ENCODE results near the gene GPR143.

GRCh38 chrX:9747644-9748043 is 18.0 kb downstream of the GPR143 start:
- TF ChIP-seq ZBED1 (IDR thresholded peaks at IDR 0.05): no peak
- no peak for TF ChIP-seq ZFX (CRISPR knock-in tag; IDR thresholded peaks at IDR 0.05)
- TF ChIP-seq NR1H2 (CRISPR knock-in tag; IDR thresholded peaks at IDR 0.05): no peak
- TF ChIP-seq CTCF (IDR thresholded peaks at IDR 0.05 in 2 of 3, conservative IDR thresholded peaks at IDR 0.05 in 1 of 3; ENCODE audit: insufficient read depth in 2 of 3, low read depth in 1 of 3, low read length in 3 of 3): no peak
- TF ChIP-seq EHMT2 (IDR thresholded peaks at IDR 0.05): no peak
- no peak for TF ChIP-seq EGR1 (conservative IDR thresholded peaks at IDR 0.05)
- no peak for TF ChIP-seq POLR2AphosphoS5 (IDR thresholded peaks at IDR 0.05; ENCODE audit: control insufficient read depth, insufficient read depth, low read depth, low read length)
- no peak for TF ChIP-seq SIN3A (IDR thresholded peaks at IDR 0.05; ENCODE audit: borderline replicate concordance in 2 of 2, control insufficient read depth in 1 of 2, low read depth in 2 of 2, low read length in 2 of 2)
- no peak for TF ChIP-seq CHD7 (IDR thresholded peaks at IDR 0.05; ENCODE audit: low read depth, low read length)
- no peak for TF ChIP-seq KAT7 (CRISPR knock-in tag; IDR thresholded peaks at IDR 0.05; ENCODE audit: borderline replicate concordance)
- TF ChIP-seq PATZ1 (CRISPR knock-in tag; IDR thresholded peaks at IDR 0.05; ENCODE audit: borderline replicate concordance): no peak
- no peak for TF ChIP-seq TRIM24 (IDR thresholded peaks at IDR 0.05)
- no peak for TF ChIP-seq SPI1 (IDR thresholded peaks at IDR 0.05; ENCODE audit: borderline replicate concordance, low read depth, low read length)
- TF ChIP-seq CREBBP (IDR thresholded peaks at IDR 0.05; ENCODE audit: low read depth, low read length): no peak
